Islet precursor cell (in vitro differentiated cells): ENCODE measurements around the gene TMBIM1.
A peak's percentile ranks its signal among the peaks of the same experiment; 100 is the strongest.

Experiments
- DNase-seq: peaks from one replicate; pipeline ENCODE4 v3.0.0-alpha.2; 2018

Gene TMBIM1, protein sequence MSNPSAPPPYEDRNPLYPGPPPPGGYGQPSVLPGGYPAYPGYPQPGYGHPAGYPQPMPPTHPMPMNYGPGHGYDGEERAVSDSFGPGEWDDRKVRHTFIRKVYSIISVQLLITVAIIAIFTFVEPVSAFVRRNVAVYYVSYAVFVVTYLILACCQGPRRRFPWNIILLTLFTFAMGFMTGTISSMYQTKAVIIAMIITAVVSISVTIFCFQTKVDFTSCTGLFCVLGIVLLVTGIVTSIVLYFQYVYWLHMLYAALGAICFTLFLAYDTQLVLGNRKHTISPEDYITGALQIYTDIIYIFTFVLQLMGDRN

DNA sequence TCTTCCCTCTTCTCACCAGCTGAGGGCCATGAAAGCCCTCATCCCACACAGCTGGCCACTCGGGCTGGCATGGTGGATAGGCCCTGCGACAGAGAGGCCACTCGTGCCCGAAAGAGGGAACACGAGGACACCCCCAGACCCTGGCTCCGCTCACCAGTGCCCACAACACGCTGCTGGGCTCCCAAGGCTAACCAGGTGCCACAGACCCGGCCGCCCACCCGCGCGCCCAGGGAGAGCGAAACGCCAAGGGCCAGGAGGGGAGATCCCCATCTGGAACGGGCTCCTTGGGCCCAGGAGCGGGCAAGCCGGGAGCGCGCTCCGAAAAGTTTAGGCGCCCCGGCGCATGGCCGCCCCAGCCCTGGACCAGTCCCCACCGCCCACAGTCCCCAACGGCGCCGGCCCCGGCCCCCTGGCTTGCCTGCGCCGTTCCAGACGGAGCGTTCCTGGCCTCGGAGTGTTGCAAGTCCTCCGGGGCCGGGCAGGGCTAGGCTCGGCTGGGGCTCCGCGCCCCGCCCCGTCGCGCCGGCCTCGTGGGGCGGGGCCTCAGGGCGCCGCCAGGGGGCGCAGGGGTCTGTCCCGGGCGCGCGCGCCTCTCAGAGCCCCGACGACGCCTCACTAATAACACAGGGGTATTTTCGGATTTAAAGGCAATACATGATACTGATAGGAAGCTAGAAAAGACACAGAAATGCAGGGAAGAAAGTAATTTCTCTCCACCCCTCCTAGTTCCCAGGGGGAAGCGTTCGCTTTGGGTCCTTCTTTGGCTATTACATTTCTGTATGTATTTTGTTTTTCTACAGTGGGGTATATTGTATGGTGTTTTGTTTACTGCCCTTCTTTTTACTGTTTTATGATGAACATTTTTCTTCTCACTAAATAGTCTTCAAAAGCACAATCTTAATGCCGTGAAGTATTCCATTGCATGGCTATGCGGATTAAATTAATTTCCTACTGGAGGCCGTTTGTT lies at the start of gene TMBIM1:
Gene TMBIM1 (minus strand): TSS at position 456 of the 967 bp plus-strand sequence. CDS start 10,362 bp downstream, outside the sequence.
- peak; percentile 88 for DNase-seq

DNA sequence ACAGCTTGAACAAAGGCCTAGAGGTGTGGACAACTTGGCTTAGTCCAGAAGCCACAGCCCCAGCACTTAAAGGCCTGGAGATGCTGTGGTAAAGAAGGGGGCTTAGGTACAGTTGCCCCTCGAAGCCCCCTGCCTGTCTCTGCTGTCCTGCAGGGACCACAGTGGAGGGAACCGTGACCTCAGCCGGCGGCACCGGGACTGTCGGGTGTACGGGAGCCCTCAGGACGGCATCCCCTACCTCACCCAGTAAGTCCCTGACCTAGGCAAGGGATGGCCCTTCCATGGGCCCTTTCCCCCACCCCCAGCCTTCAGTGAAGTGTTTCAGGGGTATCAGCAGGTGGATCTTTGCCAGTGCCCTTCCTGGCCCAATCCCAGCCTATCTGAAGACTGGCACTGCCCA lies 49.1 kb upstream of the TMBIM1 start:
- DNase-seq, result no peak

DNA sequence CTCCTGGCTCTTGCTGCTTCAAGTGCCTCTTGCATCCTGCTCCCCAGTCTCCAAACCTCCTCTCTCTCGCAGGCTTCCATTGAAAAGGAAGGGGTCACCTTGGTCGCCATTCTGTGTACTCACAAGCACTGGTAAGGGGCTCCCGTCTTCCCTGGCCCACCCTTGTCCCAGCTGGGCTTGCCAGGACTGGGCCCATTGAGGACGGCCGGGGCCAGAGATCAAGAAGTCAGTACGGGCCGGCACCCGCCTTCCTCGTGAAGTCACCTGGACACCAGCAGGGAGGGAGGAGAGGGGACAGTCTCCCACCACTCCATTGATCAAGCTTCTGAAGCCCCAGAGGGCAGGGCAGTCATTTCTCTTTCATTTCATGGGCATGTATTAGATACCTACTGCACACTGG lies 48.4 kb upstream of the TMBIM1 start:
- DNase-seq, result no peak

DNA sequence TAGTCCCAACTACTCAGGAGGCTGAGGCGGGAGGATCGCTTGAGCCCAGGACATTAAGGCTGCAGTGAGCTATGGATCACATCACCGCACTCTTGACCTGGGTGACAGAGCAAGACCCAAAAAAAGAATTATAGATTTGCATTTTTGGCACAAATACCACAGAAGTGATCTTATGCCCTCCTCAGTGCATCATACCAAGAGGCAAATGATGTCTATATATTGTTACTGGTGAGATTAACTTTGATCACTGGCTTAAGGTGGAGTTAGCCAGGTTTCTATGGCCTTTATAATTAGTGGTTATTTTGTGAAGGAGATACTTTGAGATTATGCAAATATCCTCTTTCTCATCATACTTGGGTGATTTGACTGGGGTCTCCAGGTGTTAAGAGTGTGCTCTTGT lies 42.2 kb upstream of the TMBIM1 start:
- no peak for DNase-seq

DNA sequence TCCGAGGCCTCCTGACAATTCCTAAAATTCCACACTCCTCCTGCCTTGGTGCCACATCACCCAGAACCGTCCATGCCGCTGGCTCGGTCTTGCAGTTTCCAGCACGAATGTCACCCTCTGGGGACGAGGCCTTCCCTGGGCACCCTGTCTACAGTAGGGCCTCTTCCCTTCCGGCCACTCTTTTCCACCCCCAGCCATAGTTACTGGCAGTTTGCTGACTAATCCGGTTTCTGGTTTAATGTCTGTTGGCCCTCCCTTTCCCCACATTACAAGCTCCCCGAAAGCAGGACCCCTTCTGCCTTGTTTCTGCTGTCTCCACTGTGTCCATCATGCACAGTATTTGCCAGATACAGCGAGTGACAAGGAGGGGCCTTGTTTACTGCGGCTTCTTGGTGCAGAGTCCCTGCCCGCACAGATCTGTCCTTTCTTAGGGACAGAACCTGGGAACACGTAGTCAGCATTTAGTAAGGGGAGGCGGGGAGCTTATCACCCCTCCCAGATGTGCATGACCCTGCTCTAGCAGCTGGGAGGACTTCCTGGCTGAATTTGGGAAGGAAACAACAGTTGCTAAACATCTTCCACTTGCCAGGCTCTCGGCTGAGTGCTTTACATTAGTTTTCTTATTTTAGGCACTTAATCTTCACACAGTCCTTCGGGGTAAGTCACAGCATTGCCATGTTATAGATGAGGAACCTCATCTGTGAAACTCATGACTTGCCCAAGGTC lies 40.8 kb upstream of the TMBIM1 start:
- DNase-seq, result no peak

DNA sequence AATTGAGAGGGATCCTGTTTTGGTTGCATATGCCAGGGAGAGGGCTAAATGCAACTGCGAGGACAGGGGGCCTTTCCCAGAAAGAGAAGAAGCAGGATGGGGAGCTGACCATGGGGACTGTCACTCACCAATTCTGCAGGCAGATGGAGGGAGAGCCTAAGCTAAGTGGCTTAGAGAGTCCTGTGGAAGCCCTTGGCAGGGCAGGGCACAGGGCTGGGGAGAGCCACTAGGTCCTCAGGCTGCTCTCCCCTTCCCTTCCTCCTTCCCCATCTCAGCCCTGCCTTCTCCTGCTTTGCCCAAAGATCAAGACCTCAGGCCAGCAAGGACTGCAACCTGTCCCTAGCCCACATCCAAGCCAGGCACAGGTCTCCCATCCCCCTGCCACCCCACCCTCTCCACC lies 40.0 kb upstream of the TMBIM1 start:
- DNase-seq, result no peak

DNA sequence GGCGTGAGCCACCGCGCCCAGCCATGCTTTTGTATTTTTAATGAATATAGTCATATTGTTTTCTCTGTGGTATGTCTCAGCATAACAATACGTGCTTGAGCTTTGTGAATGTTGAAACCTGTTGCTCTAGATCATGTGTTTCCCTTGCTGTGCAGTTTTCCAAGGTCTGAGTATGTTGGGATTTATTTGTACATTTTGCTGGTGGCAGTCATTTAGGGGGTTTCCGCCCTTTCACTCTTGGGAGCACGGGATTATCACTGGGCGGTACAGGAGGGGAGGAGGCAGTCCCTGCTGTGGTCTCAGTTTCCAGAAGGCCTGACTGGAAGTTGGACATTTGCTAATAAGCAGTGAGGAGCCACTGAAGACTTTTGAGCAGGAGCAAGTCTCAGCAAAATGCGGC lies 39.4 kb upstream of the TMBIM1 start:
- no peak for DNase-seq

DNA sequence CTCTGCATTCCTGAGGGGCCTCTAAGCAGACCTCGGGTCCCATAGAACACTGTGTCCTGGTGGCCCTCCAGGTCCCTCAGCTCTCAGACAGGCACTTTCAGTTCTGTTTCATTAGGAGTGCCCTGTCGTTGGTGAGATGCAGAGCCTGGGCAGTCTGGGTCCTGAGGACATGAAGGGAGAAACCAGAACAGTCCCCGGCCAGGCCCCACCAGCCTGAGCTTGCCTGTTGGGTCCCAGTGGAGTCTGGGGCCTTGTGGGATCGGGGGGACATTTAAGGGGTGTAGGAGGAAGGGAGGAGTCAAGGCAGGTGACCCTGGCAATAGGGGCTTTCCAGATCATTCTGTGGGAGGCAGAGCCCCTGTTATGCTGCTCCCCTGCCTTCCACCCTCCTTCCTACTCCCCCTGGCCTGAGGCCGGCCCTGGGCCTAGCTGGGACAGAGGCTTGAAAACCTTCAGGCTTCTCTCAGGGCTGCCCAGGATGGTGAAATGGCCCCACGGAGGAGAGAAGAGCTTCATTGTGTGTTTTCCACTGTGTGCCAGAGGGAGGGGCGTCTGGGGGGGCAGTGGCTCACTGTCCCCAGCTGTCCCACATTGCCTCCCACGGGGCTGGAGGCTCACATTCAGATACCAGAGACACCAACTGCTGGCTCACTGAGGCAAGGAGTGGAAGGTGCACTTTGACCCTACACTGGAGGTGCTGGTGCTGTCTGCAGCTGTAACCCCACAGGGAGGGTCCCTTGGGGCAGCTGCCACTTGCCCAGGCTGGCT lies 37.7 kb upstream of the TMBIM1 start:
- no peak for DNase-seq

DNA sequence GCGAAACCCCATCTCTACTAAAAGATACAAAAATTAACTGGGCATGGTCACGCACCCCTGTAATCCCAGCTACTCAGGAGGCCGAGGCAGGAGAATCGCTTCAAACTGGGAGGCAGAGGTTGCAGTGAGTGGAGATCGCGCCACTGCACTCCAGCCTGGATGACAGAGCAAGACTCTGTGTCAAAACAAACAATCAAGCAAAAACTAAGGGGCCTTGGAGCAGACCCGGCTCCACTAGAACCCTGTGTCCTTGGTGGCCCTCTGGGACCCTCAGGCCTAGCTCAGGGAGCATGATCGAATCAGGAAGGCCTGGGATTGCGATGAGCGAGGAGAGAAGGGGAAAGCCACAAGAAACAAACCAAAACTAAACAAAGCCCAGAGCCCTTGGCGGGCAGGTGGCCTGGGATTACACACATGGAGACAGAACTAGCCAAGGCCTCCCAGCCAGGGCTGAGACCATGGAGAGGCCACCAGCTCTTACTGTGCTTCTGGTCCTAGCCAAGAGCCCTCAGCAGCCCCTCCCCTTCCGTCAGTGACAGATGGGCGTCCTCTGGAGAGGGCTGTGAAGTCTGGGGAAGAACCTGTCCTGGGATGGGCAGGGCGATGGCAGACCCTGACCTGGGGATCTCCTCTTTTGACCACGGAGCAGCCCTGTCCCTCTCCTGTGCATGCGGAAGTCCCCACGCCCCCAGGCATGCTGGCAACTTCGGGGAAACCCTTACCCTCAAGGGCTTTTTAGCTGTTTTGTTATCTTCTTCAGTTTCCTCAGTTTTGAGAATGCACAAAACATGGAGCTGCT lies 36.9 kb upstream of the TMBIM1 start:
- DNase-seq, result no peak

DNA sequence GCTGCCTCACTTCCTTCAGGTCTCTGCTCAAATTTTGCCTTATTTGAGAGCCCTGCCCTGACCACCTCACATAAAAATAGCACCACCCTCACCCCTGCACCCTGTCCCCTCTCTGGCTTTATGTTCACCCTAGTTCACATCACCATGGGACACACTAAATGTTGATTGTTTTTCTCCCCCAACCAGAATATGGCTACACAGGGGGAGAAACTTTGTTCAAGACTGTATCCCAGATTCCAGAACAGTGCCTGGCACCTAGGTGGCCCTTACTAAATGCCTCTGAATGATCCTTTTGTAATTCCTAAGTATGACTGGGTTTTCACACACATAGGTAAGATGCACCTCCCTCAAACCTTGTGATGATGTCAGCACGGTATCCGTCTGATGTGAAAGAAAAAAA lies 36.0 kb upstream of the TMBIM1 start:
- no peak for DNase-seq

DNA sequence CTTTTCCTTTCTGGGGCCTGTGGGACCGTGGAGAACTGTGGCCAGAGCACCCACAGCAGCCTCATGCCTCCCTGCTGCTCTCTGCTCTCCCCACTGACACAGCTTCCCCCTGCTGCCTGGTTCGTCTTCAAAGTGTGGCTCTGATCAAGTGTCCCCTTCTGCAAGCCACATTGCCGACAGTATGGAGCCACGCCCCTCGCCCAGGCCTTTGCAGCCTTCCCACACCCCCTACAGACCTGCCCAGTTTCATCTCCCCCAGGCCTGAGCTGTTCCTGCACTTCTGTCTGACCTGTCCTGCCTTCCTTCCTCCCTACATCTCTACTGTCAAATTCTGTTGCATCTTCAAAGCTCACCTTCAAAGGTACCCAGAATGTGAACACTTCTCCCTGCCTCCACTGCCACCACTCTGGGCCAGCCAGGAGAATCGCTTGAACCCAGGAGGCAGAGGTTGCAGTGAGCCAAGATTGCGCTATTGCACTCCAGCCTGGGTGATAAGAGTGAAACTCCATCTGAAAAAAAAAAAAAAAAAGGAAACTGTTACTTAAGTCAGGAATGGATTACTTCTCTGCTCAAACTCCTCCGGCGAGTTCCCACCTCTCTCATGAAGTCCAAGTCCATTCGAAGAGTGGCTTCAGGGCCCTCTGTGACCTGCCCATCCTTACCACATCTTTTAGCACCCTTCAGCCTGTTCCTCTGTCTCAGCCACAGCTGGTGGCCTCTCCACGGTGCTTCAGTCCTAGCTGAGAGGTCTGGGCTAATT lies 35.3 kb upstream of the TMBIM1 start:
- no peak for DNase-seq

DNA sequence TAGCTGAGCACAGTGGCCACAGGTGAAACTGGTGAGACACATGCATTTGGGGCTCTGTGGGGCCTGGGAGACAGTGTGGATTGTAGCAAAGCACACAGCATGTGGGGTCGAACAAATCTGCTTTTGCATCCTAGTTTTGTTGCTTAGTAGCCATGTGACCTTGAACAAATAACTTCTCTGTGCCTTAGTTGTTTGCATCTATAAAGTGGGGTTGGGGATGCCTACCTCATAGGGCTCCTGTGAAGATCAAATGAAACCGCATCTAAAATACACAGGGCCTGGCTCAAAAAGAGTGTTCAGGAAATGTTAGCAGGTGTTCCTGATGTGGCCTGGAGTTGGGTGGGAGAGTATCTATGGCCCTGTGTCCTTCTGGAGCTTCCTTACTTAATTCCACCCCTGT lies 34.0 kb upstream of the TMBIM1 start:
- DNase-seq, result no peak

DNA sequence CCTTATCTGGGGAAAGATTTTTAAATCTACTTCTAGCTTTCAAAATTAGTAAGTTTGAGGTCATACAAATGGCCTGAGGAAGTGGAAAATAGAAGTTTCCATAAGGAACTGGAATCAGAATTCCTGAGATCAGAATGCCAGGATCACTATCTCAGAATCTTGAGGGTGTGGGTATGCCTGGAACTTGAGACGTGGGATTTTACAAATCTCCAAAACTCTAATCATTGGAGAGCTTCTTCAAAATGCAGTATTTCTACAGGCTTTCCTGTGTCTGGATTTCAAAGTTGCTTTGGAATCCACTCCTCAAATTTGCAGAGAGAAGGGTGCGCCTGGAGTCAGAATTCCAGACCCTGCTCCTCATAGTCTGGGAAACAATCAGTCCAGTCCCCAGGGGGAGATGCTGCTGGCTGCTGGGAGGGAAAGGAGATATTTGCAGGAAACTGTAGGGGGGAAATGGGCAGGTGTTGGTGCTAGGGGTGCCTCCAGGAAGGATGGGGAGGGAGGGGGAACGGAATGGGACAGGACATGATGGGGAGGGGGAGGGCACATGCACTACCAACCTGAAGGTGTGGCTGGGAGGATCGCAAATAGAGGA lies 33.4 kb upstream of the TMBIM1 start:
- peak; percentile 70 for DNase-seq

DNA sequence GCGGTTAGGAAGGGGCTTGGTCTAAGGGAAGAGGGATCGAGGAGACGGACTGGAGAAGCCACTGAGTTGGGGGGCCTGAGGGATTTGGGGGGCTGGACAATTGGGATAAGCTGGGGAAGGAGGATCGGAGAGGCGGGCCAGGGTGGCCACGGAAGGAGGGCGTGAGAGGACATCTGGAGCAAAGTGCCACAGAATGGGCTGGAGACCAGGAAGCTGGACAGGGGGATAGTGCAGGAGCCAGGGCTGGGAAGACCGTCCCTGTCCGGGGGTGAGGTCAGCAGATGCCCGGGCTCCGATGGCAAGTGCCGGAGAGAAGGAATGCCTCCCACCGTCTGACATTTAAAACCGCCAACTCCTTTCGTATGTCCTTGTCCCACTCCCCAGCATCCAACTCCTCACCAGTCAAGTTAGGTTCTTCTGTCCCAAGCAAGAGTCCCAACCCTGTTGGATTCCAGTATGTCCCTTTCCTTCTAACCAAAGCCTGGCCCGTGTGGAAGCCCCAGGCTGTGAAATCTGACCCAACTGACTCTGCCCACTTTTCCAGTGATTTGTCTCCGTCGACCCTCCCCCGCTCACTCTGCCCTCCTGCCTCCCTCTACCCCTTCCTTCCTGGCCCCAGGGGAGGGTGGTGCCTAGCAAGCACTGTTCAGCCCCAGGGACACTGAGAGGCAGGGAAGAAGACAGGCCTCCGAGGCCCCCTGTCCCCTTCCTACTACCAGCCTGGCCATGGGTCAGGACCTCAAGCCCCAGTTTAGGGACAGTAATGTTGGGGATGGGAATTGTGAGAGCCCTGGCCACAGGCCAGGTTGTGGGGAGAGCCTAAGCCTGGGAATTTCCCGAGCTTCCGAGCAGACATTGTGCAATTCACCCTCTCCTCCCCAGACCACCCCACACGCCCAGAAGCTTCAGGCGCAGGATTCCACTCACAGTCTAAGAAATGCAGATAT lies 31.5 kb upstream of the TMBIM1 start:
- peak; percentile 95 for DNase-seq

DNA sequence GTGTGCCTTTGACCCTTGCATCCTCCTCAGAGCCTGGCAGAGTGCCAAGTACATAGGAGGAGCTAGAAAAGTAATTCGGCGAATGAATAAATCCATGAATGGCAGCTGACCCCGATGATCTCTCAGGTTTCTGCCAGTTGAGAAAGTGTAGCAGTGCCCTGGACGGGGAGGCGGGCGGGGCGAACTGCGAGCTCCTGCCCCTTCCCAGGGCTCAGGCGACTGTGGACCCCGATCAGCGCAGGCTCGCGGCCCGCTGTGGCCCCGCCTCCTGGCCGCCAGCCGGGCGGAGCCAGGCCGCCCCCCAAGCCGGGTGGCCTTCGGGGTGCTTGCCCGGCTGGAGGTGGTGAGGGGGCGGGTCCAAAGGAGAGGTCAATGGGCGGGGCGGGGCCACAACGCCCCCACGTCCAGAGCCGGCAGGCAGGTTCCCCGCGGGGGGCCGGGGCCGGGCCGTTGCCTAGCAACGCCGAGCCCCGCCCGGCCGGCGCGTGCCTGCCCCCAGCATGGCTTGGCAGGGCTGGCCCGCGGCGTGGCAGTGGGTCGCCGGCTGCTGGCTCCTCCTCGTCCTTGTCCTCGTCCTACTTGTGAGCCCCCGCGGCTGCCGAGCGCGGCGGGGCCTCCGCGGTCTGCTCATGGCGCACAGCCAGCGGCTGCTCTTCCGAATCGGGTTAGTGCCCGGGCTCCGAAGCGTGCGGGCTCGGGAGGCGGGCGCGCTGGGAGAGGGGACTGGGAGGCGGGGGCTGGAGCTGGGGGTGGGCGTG lies 30.6 kb upstream of the TMBIM1 start:
- DNase-seq, result peak; percentile 94

DNA sequence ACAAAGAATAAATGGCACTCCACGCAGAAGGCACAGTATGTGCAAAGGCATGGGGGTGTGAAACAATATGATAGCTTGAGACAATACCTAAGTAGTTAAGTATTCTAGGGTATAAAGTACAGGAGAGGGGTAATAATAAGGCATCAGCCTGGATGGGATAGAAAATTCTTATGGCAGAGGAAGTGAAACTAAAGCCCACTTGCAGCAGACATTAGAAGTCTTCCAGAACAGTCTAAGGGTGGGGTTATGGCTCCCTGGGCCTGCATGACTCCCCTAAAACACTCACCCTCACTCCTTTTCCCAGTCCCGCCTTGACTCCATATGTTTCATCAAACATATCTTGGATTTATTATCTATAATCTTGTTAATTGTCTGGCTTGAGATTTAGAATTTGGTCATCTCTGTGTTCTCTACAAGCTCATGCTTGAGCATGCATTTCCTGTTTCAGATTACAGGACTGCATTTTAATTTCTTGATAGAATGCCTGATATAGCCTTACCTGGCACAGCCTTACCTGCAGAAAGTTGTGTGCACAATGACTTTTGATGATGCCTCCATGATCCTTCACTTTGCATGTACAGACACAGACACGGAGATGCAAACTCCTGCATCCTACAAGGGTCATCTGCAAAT lies 28.5 kb upstream of the TMBIM1 start:
- DNase-seq, result no peak

DNA sequence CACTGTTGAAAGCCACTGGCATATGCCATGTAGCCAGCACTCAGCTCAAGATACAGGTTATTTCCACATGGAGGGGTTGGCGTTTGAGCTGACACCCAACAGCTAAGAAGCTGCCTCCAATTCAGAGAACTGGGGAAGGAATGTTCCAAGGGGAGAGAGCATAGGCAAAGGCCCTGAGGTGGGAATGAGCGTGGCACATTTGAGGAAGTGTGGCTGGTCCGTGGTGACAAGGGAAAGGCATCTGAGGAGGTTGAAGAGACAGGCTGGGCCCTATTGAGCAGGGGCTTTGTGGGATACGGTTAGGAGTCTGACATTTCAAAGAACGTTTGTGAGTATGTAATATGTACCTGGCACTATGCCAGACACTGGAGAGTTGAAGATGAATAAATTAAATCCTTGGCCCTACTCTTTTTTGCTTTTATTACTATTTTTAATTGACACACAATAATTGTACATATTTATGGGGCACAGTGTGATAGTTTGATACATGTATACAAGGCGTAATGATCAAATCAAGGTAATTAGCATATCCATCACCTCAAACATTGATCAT lies 27.6 kb upstream of the TMBIM1 start:
- no peak for DNase-seq

DNA sequence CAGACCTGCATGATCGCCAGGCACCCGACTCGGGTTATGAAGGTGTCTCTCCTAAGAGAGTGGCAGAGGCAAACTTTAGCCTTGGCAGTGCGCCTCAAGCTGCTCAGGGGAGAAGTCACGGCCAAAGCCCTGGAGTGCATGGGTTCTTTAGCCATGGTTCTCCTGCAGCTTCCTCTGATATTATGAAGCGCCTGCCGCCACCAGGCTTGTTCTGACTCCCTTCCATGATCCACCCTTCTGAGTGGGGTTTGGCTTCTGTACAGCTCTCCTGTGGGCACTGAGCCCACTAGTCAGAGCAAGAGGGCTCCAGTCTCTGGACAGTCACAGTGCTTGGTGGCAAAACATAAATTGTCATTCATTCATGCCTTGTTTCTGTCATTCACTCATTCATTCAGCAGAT lies 25.9 kb upstream of the TMBIM1 start:
- DNase-seq, result peak; percentile 43
